Measurements from ENCODE around the gene GLRB.
"Not testable (repeated sequence)": the region's sequence is repeated elsewhere in the genome, so short reads cannot be mapped to it uniquely, and the experiment has no call there.

The GLRB gene

DNA sequence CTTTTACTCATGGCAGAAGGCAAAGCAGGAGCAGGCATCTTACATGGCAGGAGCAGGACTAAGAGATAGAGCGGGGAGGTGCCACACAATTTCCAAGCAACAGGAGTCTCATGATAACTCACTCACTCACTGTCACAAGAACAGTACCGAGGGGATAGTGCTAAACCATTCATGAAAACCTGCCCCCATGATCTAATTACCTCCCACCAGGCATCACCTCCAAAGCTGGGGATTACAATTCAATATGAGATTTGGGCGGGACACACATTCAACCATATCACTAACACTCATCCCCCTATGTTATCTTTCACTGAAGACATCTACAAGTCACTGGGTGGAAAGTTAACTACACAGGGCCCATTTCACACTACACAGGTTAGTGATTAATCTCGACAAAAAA, 25.4 kb upstream of the GLRB start:
- no peak overlapping the region for H3K4me3 ChIP-seq (replicated peaks; ENCODE audit: low read depth, low read length)
- TF ChIP-seq, protein P1, sequence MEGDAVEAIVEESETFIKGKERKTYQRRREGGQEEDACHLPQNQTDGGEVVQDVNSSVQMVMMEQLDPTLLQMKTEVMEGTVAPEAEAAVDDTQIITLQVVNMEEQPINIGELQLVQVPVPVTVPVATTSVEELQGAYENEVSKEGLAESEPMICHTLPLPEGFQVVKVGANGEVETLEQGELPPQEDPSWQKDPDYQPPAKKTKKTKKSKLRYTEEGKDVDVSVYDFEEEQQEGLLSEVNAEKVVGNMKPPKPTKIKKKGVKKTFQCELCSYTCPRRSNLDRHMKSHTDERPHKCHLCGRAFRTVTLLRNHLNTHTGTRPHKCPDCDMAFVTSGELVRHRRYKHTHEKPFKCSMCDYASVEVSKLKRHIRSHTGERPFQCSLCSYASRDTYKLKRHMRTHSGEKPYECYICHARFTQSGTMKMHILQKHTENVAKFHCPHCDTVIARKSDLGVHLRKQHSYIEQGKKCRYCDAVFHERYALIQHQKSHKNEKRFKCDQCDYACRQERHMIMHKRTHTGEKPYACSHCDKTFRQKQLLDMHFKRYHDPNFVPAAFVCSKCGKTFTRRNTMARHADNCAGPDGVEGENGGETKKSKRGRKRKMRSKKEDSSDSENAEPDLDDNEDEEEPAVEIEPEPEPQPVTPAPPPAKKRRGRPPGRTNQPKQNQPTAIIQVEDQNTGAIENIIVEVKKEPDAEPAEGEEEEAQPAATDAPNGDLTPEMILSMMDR (IDR thresholded peaks at IDR 0.05; ENCODE audit: low read length, missing control alignments) = no peak
- no peak for DNase-seq (ENCODE audit: low read depth)

DNA sequence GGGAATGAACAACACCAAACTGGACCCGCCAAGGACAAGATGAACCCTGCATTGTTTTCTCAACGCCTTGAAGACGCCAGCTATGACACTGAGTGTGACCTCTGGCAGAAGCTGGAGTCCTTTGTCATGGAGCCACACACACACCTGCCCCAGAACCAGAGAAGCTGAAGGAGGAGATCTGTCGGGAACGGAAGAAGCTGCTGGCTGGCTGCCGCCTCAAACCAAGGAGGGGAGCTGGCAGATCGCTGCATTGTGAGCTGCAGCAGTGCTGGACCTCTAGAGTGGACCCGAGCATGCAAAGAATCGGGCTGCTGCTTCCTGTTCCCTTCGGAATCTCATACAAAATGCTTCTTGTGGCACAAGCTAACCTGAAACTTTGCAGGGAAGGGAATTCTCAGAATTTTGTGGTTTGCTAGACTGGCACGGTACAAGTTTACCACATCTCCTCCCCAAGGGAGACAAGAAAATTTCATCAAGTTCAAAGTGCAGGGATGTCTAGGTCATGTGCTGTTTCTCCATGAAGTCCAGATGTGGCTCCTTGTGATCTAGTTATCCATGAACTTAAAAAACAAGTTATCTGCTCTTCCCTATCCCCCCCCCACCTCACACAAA, 23.4 kb upstream of the GLRB start:
- no peak for DNase-seq (ENCODE audit: low read depth)
- TF ChIP-seq, protein P1 (IDR thresholded peaks at IDR 0.05; ENCODE audit: low read length, missing control alignments) = no peak
- no peak overlapping the region for H3K4me3 ChIP-seq (replicated peaks; ENCODE audit: low read depth, low read length)

DNA sequence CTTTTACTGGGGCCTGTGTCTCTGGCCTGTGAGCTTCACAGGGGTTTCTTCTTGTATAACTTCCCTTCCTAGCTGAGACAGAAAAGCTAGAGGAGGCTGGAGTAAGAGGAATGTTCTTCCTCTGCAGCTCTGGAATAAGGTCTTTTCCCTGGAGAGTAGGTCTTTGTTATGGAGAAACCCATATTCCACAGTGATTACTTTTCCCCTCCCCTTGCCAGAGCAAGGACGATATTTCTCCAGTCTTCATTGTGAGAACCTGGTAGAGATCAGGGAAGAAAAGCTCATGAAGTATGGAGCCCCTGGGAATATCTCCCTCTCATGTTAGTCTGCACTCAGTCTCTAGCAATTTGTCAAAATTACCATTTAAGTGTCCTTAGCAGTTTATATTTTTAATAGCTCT, 18.7 kb upstream of the GLRB start:
- no peak for DNase-seq (ENCODE audit: low read depth)

DNA sequence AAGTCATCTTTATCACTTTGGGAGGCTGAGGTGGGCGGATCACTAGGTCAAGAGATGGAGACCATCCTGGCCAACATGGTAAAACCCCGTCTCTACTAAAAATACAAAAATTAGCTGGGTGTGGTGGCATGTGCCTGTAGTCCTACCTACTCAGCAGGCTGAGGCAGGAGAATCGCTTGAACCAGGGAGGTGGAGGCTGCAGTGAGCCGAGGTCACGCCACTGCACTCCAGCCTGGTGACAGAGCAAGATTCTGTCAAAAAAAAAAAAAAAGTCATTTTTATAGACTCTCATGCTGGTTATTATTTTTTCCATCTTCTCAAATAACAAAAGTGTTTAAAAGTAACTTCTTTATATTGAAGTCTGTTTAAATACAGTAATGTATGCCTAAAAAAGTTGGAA, 17.1 kb upstream of the GLRB start:
- not testable (repeated sequence) for H3K4me3 ChIP-seq (replicated peaks; ENCODE audit: low read depth, low read length)

More for the DNA sequence above, 18.7 kb upstream of the GLRB start:
- no peak overlapping the region for H3K4me3 ChIP-seq (replicated peaks; ENCODE audit: low read depth, low read length)
- TF ChIP-seq, protein P1 (IDR thresholded peaks at IDR 0.05; ENCODE audit: low read length, missing control alignments) = no peak

DNA sequence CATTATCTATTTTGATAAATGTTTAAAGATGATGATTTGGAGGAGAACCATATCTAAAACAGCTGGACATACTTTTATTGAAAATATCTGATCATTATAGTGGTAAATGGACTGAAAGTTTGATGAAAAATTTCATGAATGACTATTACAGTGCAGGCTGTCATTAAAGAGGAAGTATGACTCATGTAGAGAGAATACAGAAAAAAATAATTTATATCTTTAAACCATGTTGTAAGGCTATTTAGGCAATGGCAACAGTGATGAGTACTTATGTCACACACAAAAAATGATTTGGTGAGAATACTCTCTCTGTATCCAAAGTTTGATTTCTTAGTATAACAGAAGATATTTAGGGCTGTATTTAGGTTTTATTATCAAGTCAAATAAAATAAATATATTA, 3.9 kb upstream of the GLRB start:
- TF ChIP-seq, protein P1 (IDR thresholded peaks at IDR 0.05; ENCODE audit: low read length, missing control alignments) = no peak
- no peak overlapping the region for H3K4me3 ChIP-seq (replicated peaks; ENCODE audit: low read depth, low read length)
- peak; percentile 50 for DNase-seq (ENCODE audit: low read depth)

More for the DNA sequence above, 17.1 kb upstream of the GLRB start:
- DNase-seq (ENCODE audit: low read depth) = not testable (repeated sequence)

DNA sequence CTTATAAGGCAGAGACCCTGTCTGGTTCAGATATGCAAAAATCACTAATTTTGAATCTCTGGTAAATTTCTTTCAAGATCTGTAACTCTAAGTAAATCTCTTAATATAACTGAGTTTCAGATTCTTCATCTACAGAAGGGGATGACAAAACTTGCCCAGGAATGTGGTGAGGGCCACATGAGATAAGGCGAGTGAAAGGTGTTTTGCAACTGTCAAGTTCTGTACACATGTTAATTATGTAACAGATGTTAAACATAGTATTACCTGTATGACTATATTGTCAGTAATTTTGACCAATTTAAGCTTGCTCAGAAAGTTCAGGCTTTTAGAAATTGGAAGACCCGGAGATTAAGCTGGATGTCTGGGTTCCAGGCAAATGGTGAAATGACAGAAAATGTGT, 549 bp upstream of the GLRB start:
- DNase-seq (ENCODE audit: low read depth) = no peak
- TF ChIP-seq, protein P1 (IDR thresholded peaks at IDR 0.05; ENCODE audit: low read length, missing control alignments) = no peak
- peak overlapping the region; percentile 67 for H3K4me3 ChIP-seq (replicated peaks; ENCODE audit: low read depth, low read length)

DNA sequence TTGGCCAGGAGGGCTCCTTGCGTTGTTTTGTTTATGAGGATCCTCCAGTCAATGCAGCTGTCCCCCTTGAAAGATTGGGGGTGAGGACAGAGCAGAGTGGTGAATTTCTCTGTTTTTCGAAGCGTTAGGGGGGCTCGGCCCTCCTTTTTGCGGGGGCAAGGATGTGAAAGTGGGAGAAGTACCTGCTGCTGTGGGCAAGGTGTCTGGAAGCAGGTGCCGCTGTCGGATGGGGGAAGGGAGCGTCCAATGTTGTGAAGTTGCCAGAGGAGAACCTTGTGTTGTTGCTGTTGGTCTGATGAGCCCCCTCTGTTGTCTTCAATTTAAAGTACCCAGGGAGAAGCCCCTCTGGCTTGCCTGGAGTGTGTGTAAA, 613 bp downstream of the GLRB start:
- TF ChIP-seq, protein P1 (IDR thresholded peaks at IDR 0.05; ENCODE audit: low read length, missing control alignments) = no peak
- peak overlapping the region; percentile 67 for H3K4me3 ChIP-seq (replicated peaks; ENCODE audit: low read depth, low read length)
- no peak for DNase-seq (ENCODE audit: low read depth)
